ENCODE data around the gene MTSS2.
A peak's percentile ranks its signal among the peaks of the same experiment; 100 is the strongest.

The MTSS2 gene

GRCh38 chr16:70698901-70699300, 13.0 kb upstream of the MTSS2 start:
- Histone ChIP-seq H3K79me2 (ENCODE audit: control insufficient read depth, insufficient read depth, low read length, unreplicated experiment) (no peaks in the 10 kb centered on the region), H3K4me3 (ENCODE audit: low read depth, low read length) (no peak overlapping the region), H3K36me3 (ENCODE audit: insufficient read depth, low read length) (peaks cover 4% of the 10 kb centered on the region; the same call in 1 of the 2 replicates), H3K27me3 (ENCODE audit: insufficient read depth, low read length) (no peaks in the 10 kb centered on the region), H3K4me1 (ENCODE audit: control insufficient read depth, insufficient read depth, low read length, unreplicated experiment) (peaks cover 34% of the 10 kb centered on the region), H3K27ac (ENCODE audit: low read depth, low read length) (no peak overlapping the region), H2AFZ (ENCODE audit: low read length, unreplicated experiment) (no peak overlapping the region)

DNA sequence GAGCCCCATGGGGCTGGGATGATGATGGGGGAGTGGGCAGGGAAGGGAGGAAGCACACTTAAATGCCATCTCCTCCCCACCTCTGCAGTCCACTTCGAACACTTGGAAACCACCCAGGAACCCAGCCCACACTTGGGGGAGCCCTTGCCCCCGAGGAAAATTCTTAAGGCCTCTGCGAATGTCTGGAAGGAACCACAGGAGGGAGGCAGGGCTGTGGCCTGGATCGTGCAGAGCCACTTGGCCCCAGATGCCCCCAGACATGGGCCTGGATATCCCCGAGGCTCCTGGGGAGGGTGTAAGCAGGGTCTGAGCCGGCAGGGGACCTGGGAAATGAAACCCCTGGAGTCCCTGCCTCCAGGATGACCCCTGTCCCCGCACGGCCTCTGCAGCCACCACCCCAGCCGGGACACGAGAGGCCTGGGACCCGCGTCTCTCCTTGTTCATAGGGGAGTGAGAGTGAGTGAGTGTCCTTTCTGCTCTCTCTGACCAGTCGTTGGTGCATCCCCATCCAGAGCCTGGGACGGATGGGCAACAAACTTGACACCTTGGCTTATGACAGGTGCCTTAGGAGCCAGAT, 11.8 kb upstream of the MTSS2 start:
- peaks cover 4% of the 10 kb centered on the region; the same call in 1 of the 2 replicates for H3K36me3 ChIP-seq (ENCODE audit: insufficient read depth, low read length)
- H3K79me2 ChIP-seq (ENCODE audit: control insufficient read depth, insufficient read depth, low read length, unreplicated experiment): no peaks in the 10 kb centered on the region
- H3K4me3 ChIP-seq (ENCODE audit: low read depth, low read length): no peak overlapping the region
- H2AFZ ChIP-seq (ENCODE audit: low read length, unreplicated experiment): no peak overlapping the region
- no peaks in the 10 kb centered on the region for H3K27me3 ChIP-seq (ENCODE audit: insufficient read depth, low read length)
- H3K4me1 ChIP-seq (ENCODE audit: control insufficient read depth, insufficient read depth, low read length, unreplicated experiment): peaks cover 34% of the 10 kb centered on the region
- no peak overlapping the region for H3K27ac ChIP-seq (ENCODE audit: low read depth, low read length)

DNA sequence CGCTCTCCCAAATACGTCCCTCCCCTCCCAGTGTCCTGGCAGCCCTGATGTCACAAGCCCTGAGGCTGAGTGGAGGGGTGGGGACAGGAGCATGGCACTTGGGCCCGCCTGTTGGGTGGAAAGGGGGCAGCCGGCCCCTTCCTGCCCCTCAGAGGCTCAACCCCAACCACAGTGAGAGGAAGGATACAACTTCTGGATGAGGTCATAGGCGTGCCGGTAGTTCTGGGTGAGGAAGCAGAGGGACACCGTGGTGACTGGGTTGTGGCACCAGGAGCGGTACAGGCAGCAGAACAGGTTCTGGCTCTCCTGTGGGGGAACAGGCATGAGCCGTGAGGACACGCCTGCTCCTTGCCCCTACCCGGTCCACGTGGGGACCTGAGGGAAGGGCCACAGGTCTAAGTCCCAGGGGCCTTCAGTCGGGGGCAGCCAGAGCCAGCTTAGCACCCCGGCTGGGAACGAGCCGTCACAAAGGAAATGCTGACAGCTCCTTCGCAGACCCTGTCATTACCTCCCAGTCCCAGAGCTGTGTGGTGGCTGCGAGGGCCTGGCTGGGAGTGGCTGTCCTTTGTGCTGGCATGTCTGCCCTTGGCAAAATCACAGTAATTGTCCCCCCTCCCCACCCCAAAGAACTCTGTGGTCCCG, 11.2 kb upstream of the MTSS2 start:
- no peak overlapping the region for H3K4me3 ChIP-seq (ENCODE audit: low read depth, low read length)
- H3K36me3 ChIP-seq (ENCODE audit: insufficient read depth, low read length): peaks cover 4% of the 10 kb centered on the region; the same call in 1 of the 2 replicates
- no peaks in the 10 kb centered on the region for H3K27me3 ChIP-seq (ENCODE audit: insufficient read depth, low read length)
- peaks cover 35% of the 10 kb centered on the region for H3K4me1 ChIP-seq (ENCODE audit: control insufficient read depth, insufficient read depth, low read length, unreplicated experiment)
- H2AFZ ChIP-seq (ENCODE audit: low read length, unreplicated experiment): no peak overlapping the region
- no peaks in the 10 kb centered on the region for H3K79me2 ChIP-seq (ENCODE audit: control insufficient read depth, insufficient read depth, low read length, unreplicated experiment)
- no peak overlapping the region for H3K27ac ChIP-seq (ENCODE audit: low read depth, low read length)

DNA sequence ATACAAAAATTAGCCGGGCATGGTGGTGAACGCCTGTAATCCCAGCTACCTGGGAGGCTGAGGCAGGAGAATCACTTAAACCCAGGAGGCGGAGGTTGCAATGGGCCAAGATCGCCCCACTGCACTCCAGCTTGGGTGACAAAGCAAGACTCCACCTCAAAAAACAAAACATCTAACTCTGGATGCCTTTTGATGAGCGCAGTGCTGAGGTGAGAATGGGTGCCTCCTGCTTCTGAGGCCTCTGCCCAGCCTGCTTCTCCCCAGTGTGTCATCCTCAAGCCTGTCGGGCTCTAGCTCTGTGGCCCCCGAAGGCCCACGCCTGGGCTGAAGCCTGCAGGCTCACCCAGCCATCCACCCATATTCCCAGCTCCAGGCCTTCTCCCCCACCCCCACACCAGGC, 10.5 kb upstream of the MTSS2 start:
- no peak overlapping the region for H3K27ac ChIP-seq (ENCODE audit: low read depth, low read length)
- H3K79me2 ChIP-seq (ENCODE audit: control insufficient read depth, insufficient read depth, low read length, unreplicated experiment): no peaks in the 10 kb centered on the region
- H3K27me3 ChIP-seq (ENCODE audit: insufficient read depth, low read length): no peaks in the 10 kb centered on the region
- peaks cover 4% of the 10 kb centered on the region; the same call in 1 of the 2 replicates for H3K36me3 ChIP-seq (ENCODE audit: insufficient read depth, low read length)
- no peak overlapping the region for H2AFZ ChIP-seq (ENCODE audit: low read length, unreplicated experiment)
- H3K4me3 ChIP-seq (ENCODE audit: low read depth, low read length): no peak overlapping the region
- peaks cover 42% of the 10 kb centered on the region for H3K4me1 ChIP-seq (ENCODE audit: control insufficient read depth, insufficient read depth, low read length, unreplicated experiment)

DNA sequence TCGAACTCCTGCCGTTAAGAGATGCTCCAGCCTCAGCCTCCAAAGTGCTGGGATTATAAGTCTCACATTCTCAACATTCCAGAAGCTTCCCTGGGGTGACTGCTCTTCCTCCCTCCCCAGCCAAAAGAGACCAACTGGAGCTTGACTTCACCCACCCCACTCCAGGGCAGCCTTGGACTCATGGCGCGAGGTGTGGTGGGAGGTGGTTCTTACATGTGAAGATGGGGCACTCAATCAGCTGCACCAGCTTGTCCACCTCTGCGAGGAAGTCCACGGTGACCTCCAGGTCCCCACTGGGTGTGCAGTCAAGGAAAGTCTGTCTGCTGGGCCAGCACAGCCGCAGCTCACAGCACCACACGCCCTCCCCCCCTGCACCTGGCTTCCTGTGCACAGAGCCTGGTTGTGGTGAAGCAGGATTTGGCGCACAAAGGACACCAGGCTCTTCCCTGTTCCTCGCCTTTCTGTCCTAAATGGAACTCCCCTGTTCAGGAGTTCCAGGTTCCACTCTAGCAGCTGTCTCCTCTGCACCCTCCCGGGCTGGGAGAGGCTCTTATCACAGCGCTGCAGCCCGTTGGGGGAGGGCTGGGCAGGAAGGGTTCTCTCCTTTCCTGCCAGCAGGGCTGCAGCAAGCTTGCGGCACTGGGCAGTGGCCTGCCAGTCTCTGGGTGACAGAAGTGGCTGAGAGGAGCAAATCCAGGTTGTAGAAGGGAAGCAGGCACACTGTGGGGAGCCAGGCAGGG, 9.6 kb upstream of the MTSS2 start:
- Histone ChIP-seq H2AFZ (ENCODE audit: low read length, unreplicated experiment) (no peak overlapping the region), H3K27ac (ENCODE audit: low read depth, low read length) (no peak overlapping the region), H3K4me3 (ENCODE audit: low read depth, low read length) (no peak overlapping the region), H3K36me3 (ENCODE audit: insufficient read depth, low read length) (peaks cover 4% of the 10 kb centered on the region; the same call in 1 of the 2 replicates), H3K79me2 (ENCODE audit: control insufficient read depth, insufficient read depth, low read length, unreplicated experiment) (no peaks in the 10 kb centered on the region), H3K27me3 (ENCODE audit: insufficient read depth, low read length) (no peaks in the 10 kb centered on the region), H3K4me1 (ENCODE audit: control insufficient read depth, insufficient read depth, low read length, unreplicated experiment) (peaks cover 51% of the 10 kb centered on the region)

- H3K27me3 ChIP-seq (ENCODE audit: insufficient read depth, low read length): no peaks in the 10 kb centered on the region
- peaks cover 4% of the 10 kb centered on the region; the same call in 1 of the 2 replicates for H3K36me3 ChIP-seq (ENCODE audit: insufficient read depth, low read length)
- H3K4me1 ChIP-seq (ENCODE audit: control insufficient read depth, insufficient read depth, low read length, unreplicated experiment): peaks cover 55% of the 10 kb centered on the region
- no peak overlapping the region for H3K4me3 ChIP-seq (ENCODE audit: low read depth, low read length)
- peak overlapping the region; percentile 69 for H3K27ac ChIP-seq (ENCODE audit: low read depth, low read length)
- no peaks in the 10 kb centered on the region for H3K79me2 ChIP-seq (ENCODE audit: control insufficient read depth, insufficient read depth, low read length, unreplicated experiment)
- H2AFZ ChIP-seq (ENCODE audit: low read length, unreplicated experiment): no peak overlapping the region
These were observed 9.0 kb upstream of the MTSS2 start for GRCh38 chr16:70694868-70695218.

DNA sequence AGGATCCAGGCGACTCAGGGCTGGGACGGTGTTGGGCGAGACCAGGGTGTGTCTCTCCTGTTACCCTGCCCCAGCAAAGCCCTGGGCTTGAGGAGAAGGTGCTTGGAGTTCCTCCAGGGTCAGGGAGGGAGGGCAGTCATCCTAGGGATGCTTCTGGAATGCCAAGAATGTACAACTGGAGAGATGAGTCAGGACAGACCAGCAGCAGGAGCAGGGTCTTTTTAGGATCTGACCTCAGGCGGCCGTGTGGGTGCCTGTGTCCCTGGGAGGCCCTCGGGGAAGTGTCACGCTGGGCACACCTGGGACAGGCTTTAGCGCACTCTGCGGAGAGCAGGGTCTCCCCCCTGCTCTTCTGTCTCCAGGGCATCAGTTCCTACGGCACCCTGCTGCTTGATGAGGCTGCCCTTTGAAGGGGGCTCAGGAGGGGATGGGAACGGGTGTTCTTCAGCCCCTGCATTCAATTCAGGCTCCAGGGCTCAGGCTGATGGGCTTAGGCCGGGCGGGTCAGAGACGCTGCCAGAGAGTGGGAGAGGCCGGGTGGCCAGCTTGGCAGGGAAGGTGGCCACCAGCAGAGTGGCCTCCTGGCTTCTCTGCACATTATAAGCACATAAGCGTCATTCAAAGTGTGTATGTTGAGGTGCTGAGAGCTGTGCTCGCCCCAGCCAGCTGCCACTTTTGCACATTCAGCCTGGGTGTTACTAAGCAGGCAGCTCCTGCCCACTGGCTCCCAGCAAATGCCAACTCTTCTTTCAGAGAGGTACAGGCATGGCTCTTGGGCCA, 8.4 kb upstream of the MTSS2 start:
- Histone ChIP-seq H3K4me3 (ENCODE audit: low read depth, low read length) (no peak overlapping the region), H3K36me3 (ENCODE audit: insufficient read depth, low read length) (peaks cover 4% of the 10 kb centered on the region; the same call in 1 of the 2 replicates), H3K27ac (ENCODE audit: low read depth, low read length) (peak overlapping the region; percentile 69), H3K27me3 (ENCODE audit: insufficient read depth, low read length) (no peaks in the 10 kb centered on the region), H3K79me2 (ENCODE audit: control insufficient read depth, insufficient read depth, low read length, unreplicated experiment) (no peaks in the 10 kb centered on the region), H3K4me1 (ENCODE audit: control insufficient read depth, insufficient read depth, low read length, unreplicated experiment) (peaks cover 55% of the 10 kb centered on the region), H2AFZ (ENCODE audit: low read length, unreplicated experiment) (no peak overlapping the region)

DNA sequence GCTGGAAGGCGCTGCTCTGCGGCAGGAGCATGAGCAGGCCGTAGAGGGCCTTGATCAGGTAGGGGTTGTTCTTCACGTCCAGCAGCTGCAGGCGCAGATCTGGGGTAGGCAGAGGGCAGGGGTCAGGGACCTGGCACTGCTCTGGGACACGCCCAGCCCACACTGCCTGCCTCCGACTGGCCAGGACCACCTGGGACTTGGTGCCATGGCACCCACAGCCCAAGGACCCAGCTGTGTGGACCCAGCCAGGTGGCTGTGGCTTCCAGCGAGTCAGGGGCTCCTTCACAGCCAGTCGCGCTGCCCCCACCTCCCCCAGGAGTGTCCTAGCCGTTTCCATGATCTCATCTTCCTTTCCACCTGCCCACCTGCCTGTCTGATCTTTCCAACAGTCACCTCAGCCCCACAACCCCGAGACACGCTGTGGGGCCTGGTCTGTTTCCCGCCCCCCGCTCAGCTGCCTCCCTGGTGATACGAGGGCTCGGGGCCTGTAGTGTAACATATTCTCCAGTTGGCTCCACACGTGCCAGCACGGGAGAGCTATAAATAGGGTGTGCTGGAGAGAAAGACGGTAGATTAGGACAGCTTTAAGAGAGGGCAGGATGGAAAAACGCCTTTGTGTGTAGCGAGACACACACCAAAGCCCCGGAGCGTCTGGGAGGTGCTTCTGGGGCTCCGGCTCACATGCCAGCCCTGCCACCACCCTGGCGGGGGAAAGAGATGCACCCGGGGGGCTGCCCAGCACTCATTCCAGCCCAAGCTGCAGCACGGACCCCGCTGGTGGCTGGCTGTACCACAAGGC, 7.2 kb upstream of the MTSS2 start:
- no peaks in the 10 kb centered on the region for H3K79me2 ChIP-seq (ENCODE audit: control insufficient read depth, insufficient read depth, low read length, unreplicated experiment)
- H3K4me3 ChIP-seq (ENCODE audit: low read depth, low read length): no peak overlapping the region
- no peak overlapping the region for H2AFZ ChIP-seq (ENCODE audit: low read length, unreplicated experiment)
- H3K27ac ChIP-seq (ENCODE audit: low read depth, low read length): peak overlapping the region; percentile 69
- peaks cover 62% of the 10 kb centered on the region for H3K4me1 ChIP-seq (ENCODE audit: control insufficient read depth, insufficient read depth, low read length, unreplicated experiment)
- no peaks in the 10 kb centered on the region for H3K27me3 ChIP-seq (ENCODE audit: insufficient read depth, low read length)
- H3K36me3 ChIP-seq (ENCODE audit: insufficient read depth, low read length): no peaks in the 10 kb centered on the region

- H3K4me1 ChIP-seq (ENCODE audit: control insufficient read depth, insufficient read depth, low read length, unreplicated experiment): peaks cover 70% of the 10 kb centered on the region
- H3K4me3 ChIP-seq (ENCODE audit: low read depth, low read length): no peak overlapping the region
- H3K79me2 ChIP-seq (ENCODE audit: control insufficient read depth, insufficient read depth, low read length, unreplicated experiment): no peaks in the 10 kb centered on the region
- no peaks in the 10 kb centered on the region for H3K36me3 ChIP-seq (ENCODE audit: insufficient read depth, low read length)
- no peaks in the 10 kb centered on the region for H3K27me3 ChIP-seq (ENCODE audit: insufficient read depth, low read length)
- no peak overlapping the region for H2AFZ ChIP-seq (ENCODE audit: low read length, unreplicated experiment)
- H3K27ac ChIP-seq (ENCODE audit: low read depth, low read length): peak overlapping the region; percentile 36; the same call in 1 of the 2 replicates
These were observed 6.4 kb upstream of the MTSS2 start for GRCh38 chr16:70692130-70692872.

Measured in ACC112 (cell line).